OCI-LY7 (cell line): ENCODE results near the gene TMEM87A. TPM values are rescaled to one million over a fixed set of nuclear protein-coding genes. Genes with fewer than 3 reads are reported as not detected.
A peak's percentile ranks its signal among the peaks of the same experiment; 100 is the strongest.

Experiments used
- BruUV-seq: library from RNA; stranded (reverse); fragments of 400-500 nt; replicated peaks from 2 replicates; lab custom pipeline; 2021; lab: Mats Ljungman, UMichigan
- CTCF ChIA-PET: fragments of 300-600 bp; sonication (Branson Sonifier 250); formaldehyde crosslinking; loops from one replicate; lab custom pipeline; 2022; ENCODE audit warnings: antibody characterized with exemption; ENCODE audit not compliant: unreplicated experiment; lab: Charles Lee
- POLR2A ChIA-PET: fragments of 300-600 bp; sonication (Branson Sonifier 250); formaldehyde crosslinking; loops from one replicate; lab custom pipeline; 2022; ENCODE audit warnings: antibody characterized with exemption; lab: Charles Lee
- DNase-seq: peaks from one replicate; pipeline ENCODE4 v3.0.0-alpha.2; 2015; ENCODE audit warnings: low spot score
- H2AFZ ChIP-seq: fragments of 200-600 bp; sonication (generic), shearing (Covaris generic); 2 replicates; pipeline ENCODE4 v1.6.1; 2014; ENCODE audit warnings: mild to moderate bottlenecking, antibody characterized with exemption, low read length, moderate library complexity
- H3K27ac ChIP-seq: fragments of 200-600 bp; sonication (generic); 2 replicates; pipeline ENCODE4 v1.5.1; 2014; ENCODE audit warnings: mixed run types, low read depth, mild to moderate bottlenecking, moderate library complexity, low read length, inconsistent platforms; ENCODE audit not compliant: poor library complexity, severe bottlenecking
- H3K36me3 ChIP-seq: fragments of 200-600 bp; sonication (generic); 2 replicates; pipeline ENCODE4 v1.6.1; 2014; ENCODE audit warnings: mild to moderate bottlenecking, antibody characterized with exemption, low read length, moderate library complexity, mixed read lengths; ENCODE audit not compliant: insufficient read depth
- H3K4me1 ChIP-seq: fragments of 200-600 bp; sonication (generic); 2 replicates; pipeline ENCODE4 v1.5.1; 2014; ENCODE audit warnings: mild to moderate bottlenecking, low read length; ENCODE audit not compliant: insufficient read depth, poor library complexity, severe bottlenecking
- H3K4me2 ChIP-seq: fragments of 200-600 bp; sonication (generic); 2 replicates; pipeline ENCODE4 v1.6.1; 2014; ENCODE audit warnings: mild to moderate bottlenecking, low read length
- H3K4me3 ChIP-seq: fragments of 200-600 bp; sonication (generic); 2 replicates; pipeline ENCODE4 v1.5.1; 2014; ENCODE audit warnings: mild to moderate bottlenecking, low read depth, low read length; ENCODE audit not compliant: poor library complexity, severe bottlenecking
- H3K79me2 ChIP-seq: fragments of 200-600 bp; sonication (generic); 2 replicates; pipeline ENCODE4 v1.6.1; 2016; ENCODE audit warnings: low read depth, mild to moderate bottlenecking, low read length, moderate library complexity, mixed read lengths; ENCODE audit not compliant: insufficient read depth
- H3K9me2 ChIP-seq: fragments of 200-600 bp; sonication (generic); 2 replicates; pipeline ENCODE4 v1.6.1; 2016; ENCODE audit warnings: mild to moderate bottlenecking, low read length, mixed read lengths; ENCODE audit not compliant: insufficient read depth
- H3K9me3 ChIP-seq: fragments of 200-600 bp; sonication (generic); 2 replicates; pipeline ENCODE4 v1.6.1; 2014; ENCODE audit warnings: mild to moderate bottlenecking, mixed run types, low read length, mixed read lengths
- H4K20me1 ChIP-seq: fragments of 200-600 bp; sonication (generic); 2 replicates; pipeline ENCODE4 v1.6.1; 2014; ENCODE audit warnings: mild to moderate bottlenecking, antibody characterized with exemption, low read length, moderate library complexity, mixed read lengths; ENCODE audit not compliant: insufficient read depth
- CTCF ChIP-seq: fragments of 200-600 bp; sonication (generic); conservative IDR thresholded peaks from 2 replicates; pipeline ENCODE4 v1.5.1; 2014; ENCODE audit warnings: mild to moderate bottlenecking, antibody characterized with exemption, low read length, moderate library complexity, mixed read lengths
- EZH2phosphoT487 ChIP-seq: fragments of 200-600 bp; sonication (generic); IDR thresholded peaks from 2 replicates; pipeline ENCODE4 v1.6.1; 2018; ENCODE audit warnings: low read depth, borderline replicate concordance, mild to moderate bottlenecking, mixed run types, antibody characterized with exemption, low read length, moderate library complexity, mixed read lengths
- intact Hi-C: fragments of 100-400 bp; cut with micrococcal nuclease; formaldehyde crosslinking; loops from one replicate; pipeline ENCODE4 v1.10.0; 2022; ENCODE audit not compliant: unreplicated experiment
- total RNA-seq, 2 experiments: library from RNA; depleted of rRNA in 1 of 2; stranded (reverse); fragments of >200 nt in 1 of 2; shearing (Covaris generic) in 1 of 2; gene quantifications; 2 replicates each; pipeline ENCODE4 v1.2.3, GENCODE V29; 2014 to 2022

The TMEM87A gene
- total RNA-seq, 2 experiments from 2014 or later: 23.2 to 24.5 TPM

GRCh38 chr15:42315521-42315920, 42.3 kb upstream of the TMEM87A start:
- Histone ChIP-seq H3K4me1 (no peaks in the 10 kb centered on the region), H3K4me2 (no peak overlapping the region), H3K36me3 (no peaks in the 10 kb centered on the region), H3K79me2 (no peaks in the 10 kb centered on the region), H2AFZ (no peak overlapping the region), H3K4me3 (no peak overlapping the region), H3K27ac (no peak overlapping the region), H3K9me3 (no peaks in the 10 kb centered on the region), H3K9me2 (no peaks in the 10 kb centered on the region), H4K20me1 (no peaks in the 10 kb centered on the region)
- ChIA-PET CTCF (no interaction called here), POLR2A (no interaction called here)
- no peak for DNase-seq
- BruUV-seq: no TSS peak
- no peak for TF ChIP-seq CTCF
- TF ChIP-seq EZH2phosphoT487: no peak
- intact Hi-C loops: no loop called here

GRCh38 chr15:42314818-42315217, 41.6 kb upstream of the TMEM87A start:
- Histone ChIP-seq H3K27ac (no peak overlapping the region), H4K20me1 (no peaks in the 10 kb centered on the region), H3K9me3 (no peaks in the 10 kb centered on the region), H3K4me1 (no peaks in the 10 kb centered on the region), H3K79me2 (no peaks in the 10 kb centered on the region), H3K4me2 (no peak overlapping the region), H2AFZ (no peak overlapping the region), H3K9me2 (no peaks in the 10 kb centered on the region), H3K36me3 (no peaks in the 10 kb centered on the region), H3K4me3 (no peak overlapping the region)
- ChIA-PET CTCF (no interaction called here), POLR2A (no interaction called here)
- no peak for DNase-seq
- intact Hi-C loops: no loop called here
- no peak for TF ChIP-seq CTCF
- no peak for TF ChIP-seq EZH2phosphoT487
- no TSS peak for BruUV-seq

- Histone ChIP-seq H4K20me1 (no peaks in the 10 kb centered on the region), H3K4me3 (no peak overlapping the region), H3K36me3 (no peaks in the 10 kb centered on the region), H3K9me3 (no peaks in the 10 kb centered on the region), H3K79me2 (no peaks in the 10 kb centered on the region), H3K4me1 (no peaks in the 10 kb centered on the region), H2AFZ (no peak overlapping the region), H3K27ac (no peak overlapping the region), H3K4me2 (no peak overlapping the region), H3K9me2 (no peaks in the 10 kb centered on the region)
- intact Hi-C loops: no loop called here
- no peak for TF ChIP-seq CTCF
- TF ChIP-seq EZH2phosphoT487: no peak
- DNase-seq: peak; percentile 8
- ChIA-PET CTCF (no interaction called here), POLR2A (no interaction called here)
- no TSS peak for BruUV-seq
Observed at GRCh38 chr15:42313463-42313862, 40.2 kb upstream of the TMEM87A start.
